ENCODE results near the gene SPON2. TPM values are rescaled to one million over a fixed set of nuclear protein-coding genes. Genes with fewer than 3 reads are reported as not detected.
A peak's percentile ranks its signal among the peaks of the same experiment; 100 is the strongest.

The SPON2 gene
- total and polyA plus RNA-seq, 8 donors, result 7.7 to 94.2 (median 21.7) TPM

DNA sequence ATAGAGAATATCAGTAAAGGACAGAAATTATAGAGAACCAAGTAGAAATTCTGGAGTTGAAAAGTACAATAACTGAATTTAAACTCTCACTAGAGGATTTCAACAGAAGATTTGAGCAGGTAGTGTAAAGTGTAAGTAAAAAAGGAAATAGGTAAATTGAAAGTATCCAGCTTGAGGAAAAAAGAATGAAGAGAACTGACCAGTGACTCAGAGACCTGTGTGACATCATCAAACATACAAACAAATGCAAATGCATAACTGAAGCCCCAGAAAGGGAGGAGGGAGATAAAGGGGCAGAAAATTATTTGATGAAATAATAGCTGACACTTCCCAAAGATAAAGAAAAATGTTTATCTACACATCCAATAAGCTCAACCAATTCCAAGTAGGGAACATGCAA, 8.3 kb upstream of the SPON2 start:
- H3K4me1 ChIP-seq, result peaks cover 0 to 11% of the 10 kb centered on the region in 2 donors
- no peak overlapping the region for H3K27ac ChIP-seq
- TF ChIP-seq, protein P1, sequence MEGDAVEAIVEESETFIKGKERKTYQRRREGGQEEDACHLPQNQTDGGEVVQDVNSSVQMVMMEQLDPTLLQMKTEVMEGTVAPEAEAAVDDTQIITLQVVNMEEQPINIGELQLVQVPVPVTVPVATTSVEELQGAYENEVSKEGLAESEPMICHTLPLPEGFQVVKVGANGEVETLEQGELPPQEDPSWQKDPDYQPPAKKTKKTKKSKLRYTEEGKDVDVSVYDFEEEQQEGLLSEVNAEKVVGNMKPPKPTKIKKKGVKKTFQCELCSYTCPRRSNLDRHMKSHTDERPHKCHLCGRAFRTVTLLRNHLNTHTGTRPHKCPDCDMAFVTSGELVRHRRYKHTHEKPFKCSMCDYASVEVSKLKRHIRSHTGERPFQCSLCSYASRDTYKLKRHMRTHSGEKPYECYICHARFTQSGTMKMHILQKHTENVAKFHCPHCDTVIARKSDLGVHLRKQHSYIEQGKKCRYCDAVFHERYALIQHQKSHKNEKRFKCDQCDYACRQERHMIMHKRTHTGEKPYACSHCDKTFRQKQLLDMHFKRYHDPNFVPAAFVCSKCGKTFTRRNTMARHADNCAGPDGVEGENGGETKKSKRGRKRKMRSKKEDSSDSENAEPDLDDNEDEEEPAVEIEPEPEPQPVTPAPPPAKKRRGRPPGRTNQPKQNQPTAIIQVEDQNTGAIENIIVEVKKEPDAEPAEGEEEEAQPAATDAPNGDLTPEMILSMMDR (IDR thresholded peaks at IDR 0.05), result no peak
- ATAC-seq (no peak), DNase-seq (no peak)
- H3K9me3 ChIP-seq, result peaks cover 0 to 5% of the 10 kb centered on the region in 2 donors
- no peak overlapping the region for H3K4me3 ChIP-seq
- no peaks in the 10 kb centered on the region for H3K36me3 ChIP-seq
- intact Hi-C loops (cut with DNase I), result no loop called here
- no peaks in the 10 kb centered on the region for H3K27me3 ChIP-seq

DNA sequence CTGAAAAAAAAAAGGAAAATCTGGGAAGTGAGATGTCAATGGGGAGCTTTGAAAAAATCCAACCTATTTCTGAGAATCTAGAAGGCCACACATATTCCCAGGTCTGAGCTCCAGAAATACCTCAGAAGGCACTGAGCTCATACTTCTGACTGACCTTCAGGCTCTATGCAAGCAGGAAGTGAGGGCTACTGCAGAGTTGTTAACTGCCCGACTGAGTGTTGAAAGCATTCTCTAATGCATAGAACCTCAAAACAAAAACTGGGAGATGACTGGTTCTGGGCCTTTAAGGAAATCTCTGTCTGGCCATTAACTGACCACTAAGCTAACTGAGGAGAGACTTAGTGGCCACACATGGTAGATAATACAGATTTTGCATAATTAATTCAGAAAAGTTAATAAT, 7.6 kb upstream of the SPON2 start:
- H3K27ac ChIP-seq, result no peak overlapping the region
- TF ChIP-seq, protein P1 (IDR thresholded peaks at IDR 0.05), result no peak
- intact Hi-C loops (cut with DNase I), result no loop called here
- H3K9me3 ChIP-seq, result peaks cover 0 to 5% of the 10 kb centered on the region in 2 donors
- ATAC-seq (no peak), DNase-seq (no peak)
- no peaks in the 10 kb centered on the region for H3K27me3 ChIP-seq
- H3K4me3 ChIP-seq, result no peak overlapping the region
- peaks cover 0 to 8% of the 10 kb centered on the region in 2 donors for H3K4me1 ChIP-seq
- no peaks in the 10 kb centered on the region for H3K36me3 ChIP-seq

DNA sequence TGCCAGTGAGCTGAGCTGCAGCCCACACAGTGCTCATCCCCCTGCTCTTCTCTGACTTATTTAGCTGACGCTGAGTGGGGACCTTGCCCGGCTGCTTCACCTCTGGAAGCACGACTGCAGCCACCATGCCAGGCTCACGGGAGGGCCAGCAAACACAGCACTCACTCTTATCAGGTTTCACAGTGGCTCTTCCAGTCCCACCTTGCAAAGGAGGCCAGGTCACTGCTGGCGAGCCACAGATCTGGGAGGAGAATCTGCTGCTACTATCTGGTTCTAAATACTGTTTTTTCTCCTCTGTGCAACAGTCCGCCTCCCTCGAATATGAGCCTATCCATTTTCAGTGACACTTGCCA, 6.7 kb upstream of the SPON2 start:
- Histone ChIP-seq H3K36me3 (no peaks in the 10 kb centered on the region), H3K27me3 (peaks cover 0 to 1% of the 10 kb centered on the region in 2 donors), H3K27ac (no peak overlapping the region), H3K4me3 (no peak overlapping the region), H3K9me3 (peaks cover 0 to 5% of the 10 kb centered on the region in 2 donors), H3K4me1 (peaks cover 0 to 4% of the 10 kb centered on the region in 2 donors)
- peak in 1 of 4 donors; percentile 46 for DNase-seq
- intact Hi-C loops (cut with DNase I), result no loop called here
- TF ChIP-seq, protein P1 (IDR thresholded peaks at IDR 0.05), result no peak
- no peak for ATAC-seq

DNA sequence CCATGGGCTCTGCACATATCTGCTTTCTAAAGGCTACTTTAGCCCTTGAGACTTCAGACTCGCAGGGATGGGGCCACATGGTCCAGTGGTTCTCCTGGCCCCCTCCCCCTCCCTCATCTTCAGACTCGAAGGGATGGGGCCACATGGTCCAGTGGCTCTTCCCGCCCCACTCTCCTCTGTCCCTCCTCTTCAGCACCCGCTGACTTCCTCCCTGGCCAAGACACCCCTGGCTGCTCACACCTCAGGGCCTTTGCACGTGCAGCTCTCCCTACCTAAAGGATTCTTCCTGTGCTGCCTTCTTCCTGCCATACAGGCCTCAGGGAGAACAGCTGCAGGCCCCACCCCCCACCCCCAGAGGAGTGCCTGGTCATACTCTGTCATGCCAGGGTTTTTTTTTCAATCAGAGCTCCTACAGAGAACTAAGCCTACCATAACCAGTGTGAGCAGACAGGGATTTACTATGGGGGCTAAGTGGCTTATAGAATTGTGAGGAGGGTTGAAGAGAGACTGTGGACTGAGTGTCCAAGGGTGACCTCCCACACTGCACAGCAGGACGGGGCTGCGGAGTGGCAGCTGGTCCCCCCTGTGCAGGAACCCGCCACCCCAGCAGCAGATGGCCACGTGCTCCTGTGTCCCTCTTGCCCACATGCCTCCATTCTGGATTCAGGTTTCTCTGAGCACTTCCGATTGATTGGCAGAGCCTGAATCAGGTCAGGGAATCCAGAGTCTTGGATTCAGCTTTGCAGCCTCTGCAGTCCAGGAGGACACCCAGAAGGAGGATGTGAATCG, 6.1 kb upstream of the SPON2 start:
- H3K27me3 ChIP-seq, result peaks cover 0 to 7% of the 10 kb centered on the region in 2 donors
- intact Hi-C loops (cut with DNase I), result no loop called here
- TF ChIP-seq, protein P1 (IDR thresholded peaks at IDR 0.05), result no peak
- H3K4me3 ChIP-seq, result no peak overlapping the region
- no peak overlapping the region for H3K27ac ChIP-seq
- DNase-seq (no peak), ATAC-seq (no peak)
- H3K36me3 ChIP-seq, result no peaks in the 10 kb centered on the region
- peaks cover 0 to 5% of the 10 kb centered on the region in 2 donors for H3K9me3 ChIP-seq
- H3K4me1 ChIP-seq, result peaks cover 2 to 4% of the 10 kb centered on the region in 2 donors

DNA sequence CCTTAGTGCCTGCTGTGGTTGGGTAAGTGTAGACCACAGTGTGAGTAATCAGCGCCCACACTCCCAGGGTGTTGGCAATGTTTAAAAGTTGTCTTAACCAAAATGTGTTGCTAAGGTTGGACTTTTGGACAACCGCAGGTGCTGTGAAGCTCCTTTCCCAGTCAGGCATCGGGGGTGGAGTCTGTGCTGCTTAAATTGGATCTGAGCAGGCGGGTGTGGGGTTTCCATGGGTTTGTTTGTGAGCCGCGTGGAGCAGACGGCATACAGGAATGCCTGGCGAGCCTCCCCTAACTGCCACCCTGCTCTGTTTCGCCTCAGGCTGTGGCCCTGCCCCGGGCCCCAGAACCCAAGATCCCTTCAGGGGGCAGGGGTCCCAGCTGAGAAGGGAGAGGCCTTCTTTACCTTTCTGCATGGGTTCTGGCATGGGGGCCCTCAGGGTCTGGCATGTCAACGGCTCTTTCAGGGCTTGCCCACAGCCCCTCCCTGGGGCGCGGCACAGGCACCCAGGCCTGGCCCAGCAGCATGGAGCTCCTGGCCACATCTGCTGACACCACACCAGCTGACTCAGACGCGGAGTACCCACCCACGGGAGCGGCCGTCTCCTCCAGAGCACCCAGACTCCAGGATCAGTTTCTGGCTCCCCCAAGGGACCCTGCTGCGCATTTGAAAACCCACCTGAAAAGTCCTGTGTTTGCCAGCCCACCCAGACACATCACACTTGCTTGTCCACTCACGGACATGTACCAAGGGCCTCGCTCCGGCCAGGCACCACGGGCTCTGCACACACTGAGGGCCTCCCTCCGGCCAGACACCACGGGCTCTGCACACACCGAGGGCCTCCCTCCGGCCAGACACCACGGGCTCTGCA, 5.1 kb upstream of the SPON2 start:
- intact Hi-C loops (cut with DNase I), result no loop called here
- Histone ChIP-seq H3K4me3 (no peak overlapping the region), H3K4me1 (peaks cover 9 to 10% of the 10 kb centered on the region in 2 donors), H3K27ac (no peak overlapping the region), H3K36me3 (no peaks in the 10 kb centered on the region), H3K9me3 (peaks cover 0 to 5% of the 10 kb centered on the region in 2 donors), H3K27me3 (peaks cover 0 to 15% of the 10 kb centered on the region in 2 donors)
- no peak for ATAC-seq
- DNase-seq, result peak in 1 of 4 donors; percentile 65
- TF ChIP-seq, protein P1 (IDR thresholded peaks at IDR 0.05), result no peak

Measured in left lung (tissue), 10 donors.